CD14-positive monocyte (primary cell): ENCODE data around the gene SASH3. TPM values are rescaled to one million over a fixed set of nuclear protein-coding genes. Genes with fewer than 3 reads are reported as not detected.

Experiments used
- DNase-seq, 3 donors: peaks; one replicate each; pipeline ENCODE4 v3.0.0-alpha.2; 2011 to 2022
- H2AFZ ChIP-seq: 2 replicates; pipeline ENCODE4 v1.6.0; 2012; ENCODE audit warnings: mild to moderate bottlenecking, low read depth, low read length, inconsistent platforms; ENCODE audit not compliant: insufficient read depth, poor library complexity, severe bottlenecking
- H3K27ac ChIP-seq, 2 donors: 1 replicate in 1 of 2; 2 replicates in 1 of 2; pipeline ENCODE4 v1.5.1; 2012 to 2013; ENCODE audit warnings: low read length in 2 of 2, control low read depth in 1 of 2, inconsistent platforms in 1 of 2, low read depth in 1 of 2, mild to moderate bottlenecking in 1 of 2
- H3K27me3 ChIP-seq, 2 donors: one replicate each; pipeline versions ENCODE4 v1.6.0 to v1.6.1; 2011 to 2013; ENCODE audit warnings: low read length in 2 of 2; ENCODE audit not compliant: control insufficient read depth in 2 of 2, insufficient read depth in 2 of 2
- H3K36me3 ChIP-seq, 2 donors: replicated peaks in 1 of 2; 1 replicate in 1 of 2; 2 replicates in 1 of 2; pipeline versions ENCODE4 v1.5.1 to v1.6.1; 2012 to 2013; ENCODE audit warnings: low read length in 2 of 2, control low read depth in 1 of 2, inconsistent platforms in 1 of 2, mild to moderate bottlenecking in 1 of 2; ENCODE audit not compliant: insufficient read depth in 2 of 2, control insufficient read depth in 1 of 2
- H3K4me1 ChIP-seq, 2 donors: 1 replicate in 1 of 2; 2 replicates in 1 of 2; pipeline versions ENCODE4 v1.5.1 to v1.6.1; 2012 to 2013; ENCODE audit warnings: low read length in 2 of 2, control low read depth in 1 of 2, inconsistent platforms in 1 of 2, mild to moderate bottlenecking in 1 of 2, moderate library complexity in 1 of 2; ENCODE audit not compliant: insufficient read depth in 2 of 2, control insufficient read depth in 1 of 2
- H3K4me2 ChIP-seq: replicated peaks from 2 replicates; pipeline ENCODE3; 2012; ENCODE audit warnings: low read length, moderate library complexity, mild to moderate bottlenecking; ENCODE audit not compliant: poor library complexity, severe bottlenecking; ENCODE audit errors: extremely low read depth
- H3K4me3 ChIP-seq, 3 experiments: fragments of 200-600 bp in 1 of 3; sonication (generic) in 1 of 3; replicated peaks in 1 of 3; 1 replicate in 2 of 3; 2 replicates in 1 of 3; pipeline ENCODE4 v1.5.1; 2011 to 2013; ENCODE audit warnings: low read length in 3 of 3, mild to moderate bottlenecking in 3 of 3, control low read depth in 2 of 3, low read depth in 2 of 3, inconsistent platforms in 1 of 3, moderate library complexity in 1 of 3
- H3K79me2 ChIP-seq: 2 replicates; pipeline ENCODE4 v1.6.0; 2012; ENCODE audit warnings: mild to moderate bottlenecking, control low read depth, inconsistent platforms, low read length, moderate library complexity; ENCODE audit not compliant: insufficient read depth
- H3K9ac ChIP-seq: 2 replicates; pipeline ENCODE4 v1.6.0; 2017; ENCODE audit warnings: low read length, mild to moderate bottlenecking; ENCODE audit not compliant: insufficient read depth, poor library complexity, severe bottlenecking
- H3K9me3 ChIP-seq, 2 donors: replicated peaks in 1 of 2; 1 replicate in 1 of 2; 2 replicates in 1 of 2; pipeline versions ENCODE4 v1.5.1 to v1.6.1; 2012 to 2013; ENCODE audit warnings: low read length in 2 of 2, control low read depth in 1 of 2; ENCODE audit not compliant: control insufficient read depth in 1 of 2, insufficient read depth in 1 of 2
- H4K20me1 ChIP-seq: 2 replicates; pipeline ENCODE4 v1.6.0; 2012; ENCODE audit warnings: mild to moderate bottlenecking, low read length, control low read depth, moderate library complexity; ENCODE audit not compliant: insufficient read depth
- H3K27ac Mint-ChIP-seq, 7 donors: one replicate each; pipeline ENCODE4 v1.8.0; 2020; ENCODE audit warnings: mild to moderate bottlenecking in 7 of 7, mixed read lengths in 7 of 7, moderate library complexity in 6 of 7, inconsistent platforms in 2 of 7
- H3K27me3 Mint-ChIP-seq, 3 donors: one replicate each; pipeline ENCODE4 v1.8.0; 2021 to 2022; ENCODE audit warnings: low read depth in 3 of 3, mild to moderate bottlenecking in 3 of 3, mixed read lengths in 3 of 3, moderate library complexity in 3 of 3, inconsistent platforms in 1 of 3
- H3K36me3 Mint-ChIP-seq, 2 donors: one replicate each; pipeline ENCODE4 v1.8.0; 2020; ENCODE audit warnings: mixed read lengths in 2 of 2, inconsistent platforms in 1 of 2, mild to moderate bottlenecking in 1 of 2
- H3K4me1 Mint-ChIP-seq: one replicate; pipeline ENCODE4 v1.8.0; 2020; ENCODE audit warnings: mild to moderate bottlenecking, mixed read lengths
- H3K4me3 Mint-ChIP-seq, 2 donors: one replicate each; pipeline ENCODE4 v1.8.0; 2020; ENCODE audit warnings: mild to moderate bottlenecking in 2 of 2, mixed read lengths in 2 of 2, moderate library complexity in 1 of 2
- H3K9me3 Mint-ChIP-seq, 7 donors: one replicate each; pipeline ENCODE4 v1.8.0; 2020 to 2022; ENCODE audit warnings: mixed read lengths in 7 of 7, mild to moderate bottlenecking in 6 of 7, moderate library complexity in 6 of 7, inconsistent platforms in 2 of 7
- WGBS: methylation state at CpG from one replicate; pipeline ENCODE4 v1.1.5; 2013; ENCODE audit warnings: missing lambda C conversion rate; ENCODE audit not compliant: insufficient coverage; 5-methylcytosine and 5-hydroxymethylcytosine counted together
- intact Hi-C, 2 donors: fragments of 100-400 bp; cut with micrococcal nuclease; formaldehyde crosslinking; loops; one replicate each; pipeline versions ENCODE4 v1.15.0 to v1.15.1; 2023
- polyA plus RNA-seq, 3 donors: library from polyadenylated mRNA; depleted of rRNA in 1 of 3; unstranded in 2 of 3; stranded (reverse) in 1 of 3; fragments of 300-500 nt in 2 of 3; fragments of >200 nt in 1 of 3; fragmentation: Illumina TruSeq in 2 of 3; gene quantifications; 1 replicate in 2 of 3; 2 replicates in 1 of 3; pipeline ENCODE4 v1.2.3, GENCODE V29; 2012 to 2021
- TF ChIP-seq, protein P1 (sequence below): fragments of 200-600 bp; IDR thresholded peaks from one replicate; pipeline ENCODE4 v1.8.0; 2022; ENCODE audit warnings: antibody characterized with exemption, mild to moderate bottlenecking

Gene SASH3
- polyA plus RNA-seq, 3 donors = 127 to 272 (median 179) TPM

DNA sequence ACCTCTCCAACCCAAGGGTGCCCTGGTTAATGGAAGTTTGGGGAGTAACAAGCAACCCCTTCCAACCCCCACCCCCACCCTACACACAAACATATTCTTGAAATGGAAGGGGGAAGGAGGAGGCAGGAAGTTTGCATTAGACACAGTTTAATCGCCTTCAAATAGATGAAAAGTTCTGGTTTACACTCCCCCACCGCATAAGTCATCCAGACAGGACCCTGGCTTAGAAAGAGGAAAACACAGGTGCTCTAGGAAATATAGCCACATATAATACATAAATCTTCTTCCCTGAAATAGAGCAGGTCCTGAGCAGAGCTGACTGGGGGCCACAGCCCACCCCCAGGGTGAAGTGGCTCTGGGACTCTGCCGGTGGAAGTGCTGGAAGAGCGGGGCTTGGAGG lies 25.1 kb downstream of the SASH3 start:
- H3K36me3 Mint-ChIP-seq = peaks cover 3% of the 10 kb centered on the region in 2 donors
- H3K9me3 ChIP-seq = no peaks in the 10 kb centered on the region
- peaks cover 32% of the 10 kb centered on the region for H3K4me1 Mint-ChIP-seq
- H3K27ac Mint-ChIP-seq = peak overlapping the region in 1 of 7 donors; percentile 21
- no peak overlapping the region for H2AFZ ChIP-seq
- H3K27me3 Mint-ChIP-seq = peaks cover 0 to 13% (median 1%) of the 10 kb centered on the region in 3 donors
- no peaks in the 10 kb centered on the region for H4K20me1 ChIP-seq
- no peaks in the 10 kb centered on the region for H3K9me3 Mint-ChIP-seq
- TF ChIP-seq, protein P1, sequence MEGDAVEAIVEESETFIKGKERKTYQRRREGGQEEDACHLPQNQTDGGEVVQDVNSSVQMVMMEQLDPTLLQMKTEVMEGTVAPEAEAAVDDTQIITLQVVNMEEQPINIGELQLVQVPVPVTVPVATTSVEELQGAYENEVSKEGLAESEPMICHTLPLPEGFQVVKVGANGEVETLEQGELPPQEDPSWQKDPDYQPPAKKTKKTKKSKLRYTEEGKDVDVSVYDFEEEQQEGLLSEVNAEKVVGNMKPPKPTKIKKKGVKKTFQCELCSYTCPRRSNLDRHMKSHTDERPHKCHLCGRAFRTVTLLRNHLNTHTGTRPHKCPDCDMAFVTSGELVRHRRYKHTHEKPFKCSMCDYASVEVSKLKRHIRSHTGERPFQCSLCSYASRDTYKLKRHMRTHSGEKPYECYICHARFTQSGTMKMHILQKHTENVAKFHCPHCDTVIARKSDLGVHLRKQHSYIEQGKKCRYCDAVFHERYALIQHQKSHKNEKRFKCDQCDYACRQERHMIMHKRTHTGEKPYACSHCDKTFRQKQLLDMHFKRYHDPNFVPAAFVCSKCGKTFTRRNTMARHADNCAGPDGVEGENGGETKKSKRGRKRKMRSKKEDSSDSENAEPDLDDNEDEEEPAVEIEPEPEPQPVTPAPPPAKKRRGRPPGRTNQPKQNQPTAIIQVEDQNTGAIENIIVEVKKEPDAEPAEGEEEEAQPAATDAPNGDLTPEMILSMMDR = no peak
- no peak for DNase-seq
- H3K27me3 ChIP-seq = no peaks in the 10 kb centered on the region
- no peak overlapping the region for H3K9ac ChIP-seq
- no peaks in the 10 kb centered on the region for H3K36me3 ChIP-seq
- H3K4me2 ChIP-seq = no peak overlapping the region
- no peak overlapping the region for H3K4me3 ChIP-seq
- WGBS = 53% methylated on average over 2 of the region's 4 CpGs
- H3K79me2 ChIP-seq = no peaks in the 10 kb centered on the region
- H3K4me3 Mint-ChIP-seq = no peak overlapping the region
- peaks cover 27 to 29% of the 10 kb centered on the region in 2 donors for H3K4me1 ChIP-seq
- intact Hi-C loops = loop anchor here in 1 of 2 donors (5.0 kb wide), 1 partner anchor 48 kb away; no protein-coding TSS in a partner anchor
- no peak overlapping the region for H3K27ac ChIP-seq

DNA sequence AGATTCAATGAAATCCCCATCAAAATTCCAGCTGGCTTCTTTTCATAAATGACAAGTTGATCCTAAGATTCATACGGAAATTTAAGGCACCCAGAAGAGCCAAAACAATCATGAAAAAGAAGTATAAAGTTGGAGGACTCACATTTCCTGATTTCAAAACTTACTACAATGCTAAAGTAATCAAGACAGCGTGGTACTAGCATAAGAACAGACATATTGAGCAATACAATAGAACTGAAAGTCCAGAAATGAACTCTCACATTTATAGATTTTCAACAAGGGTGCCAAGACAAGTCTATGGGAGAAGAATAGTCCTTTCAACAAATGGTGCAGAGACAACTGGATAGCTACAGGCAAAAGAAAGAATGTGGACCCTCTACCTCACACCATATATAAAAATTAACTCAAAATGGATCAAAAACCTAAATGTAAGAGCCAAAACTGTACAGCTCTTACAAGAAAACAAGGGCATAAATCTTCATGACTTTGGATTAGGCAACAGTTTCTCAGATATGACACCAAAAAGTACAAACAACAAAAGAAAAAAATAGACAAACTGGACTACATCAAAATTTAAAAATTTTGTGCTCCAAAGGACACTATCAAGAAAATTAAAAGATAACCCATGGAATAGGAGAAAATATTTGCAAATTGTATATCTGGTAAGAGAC lies 28.5 kb downstream of the SASH3 start:
- H3K4me1 Mint-ChIP-seq = peaks cover 47% of the 10 kb centered on the region
- no peaks in the 10 kb centered on the region for H3K27me3 ChIP-seq
- H3K4me3 ChIP-seq = peak overlapping the region in 1 of 3 experiments; percentile 32
- intact Hi-C loops = loop anchor here in 1 of 2 donors (5.0 kb wide), 1 partner anchor 51 kb away; no protein-coding TSS in a partner anchor
- no peaks in the 10 kb centered on the region for H3K9me3 Mint-ChIP-seq
- peak in 2 of 3 donors; percentile 52 to 68 for DNase-seq
- no peaks in the 10 kb centered on the region for H4K20me1 ChIP-seq
- TF ChIP-seq, protein P1 = no peak
- no peaks in the 10 kb centered on the region for H3K9me3 ChIP-seq
- WGBS = no CpG with 5 or more reads among the region's 2 CpGs
- peaks cover 3 to 10% of the 10 kb centered on the region in 2 donors for H3K36me3 Mint-ChIP-seq
- peaks cover 0 to 9% (median 1%) of the 10 kb centered on the region in 3 donors for H3K27me3 Mint-ChIP-seq
- H3K27ac ChIP-seq = peak overlapping the region in 1 of 2 donors; percentile 82
- peak overlapping the region in 1 of 2 donors; percentile 42 for H3K4me3 Mint-ChIP-seq
- H3K79me2 ChIP-seq = no peaks in the 10 kb centered on the region
- peak overlapping the region; percentile 49 for H3K4me2 ChIP-seq
- H3K36me3 ChIP-seq = no peaks in the 10 kb centered on the region
- H3K4me1 ChIP-seq = peaks cover 39 to 42% of the 10 kb centered on the region in 2 donors
- H3K27ac Mint-ChIP-seq = peak overlapping the region; percentile 86 to 95 (median 92)
- H2AFZ ChIP-seq = no peak overlapping the region
- peak overlapping the region; percentile 18 for H3K9ac ChIP-seq
